GM10248 (cell line): ENCODE data around the gene SPANXC.

Experiments
- CTCF ChIA-PET: fragments of 300-600 bp; sonication (Branson Sonifier 250); formaldehyde crosslinking; extraction: SDS; loops from one replicate; lab custom pipeline; 2021; ENCODE audit warnings: antibody characterized with exemption; lab: Yijun Ruan, JAX
- POLR2A ChIA-PET: fragments of 350-650 bp; sonication (Branson Sonifier 250); formaldehyde crosslinking; extraction: SDS; loops from one replicate; lab custom pipeline; 2020; ENCODE audit warnings: antibody characterized with exemption; lab: Yijun Ruan, JAX
- DNase-seq: peaks from one replicate; pipeline ENCODE4 v3.0.0; 2012; ENCODE audit errors: extremely low spot score
- CTCF ChIP-seq: IDR thresholded peaks from 2 replicates; pipeline ENCODE4 v1.5.1; 2012; ENCODE audit warnings: mild to moderate bottlenecking, low read depth; ENCODE audit errors: extremely low read depth, missing control alignments, control extremely low read depth

Gene SPANXC

GRCh38 chrX:141201962-141202361 is 40.4 kb downstream of the SPANXC start:
- CTCF ChIA-PET, result no interaction called here
- no peak for TF ChIP-seq CTCF
- POLR2A ChIA-PET, result no interaction called here
- no peak for DNase-seq
